Measurements from ENCODE around the gene HLCS. TPM values are rescaled to one million over a fixed set of nuclear protein-coding genes. Genes with fewer than 3 reads are reported as not detected.

Gene HLCS
- total and polyA plus RNA-seq, 7 donors: 3.0 to 26.0 (median 12.5) TPM

- H3K4me3 ChIP-seq: no peak overlapping the region
- WGBS, 2 donors: 70 to 79% methylated on average over 6 of the region's 6 CpGs
- peaks cover 0 to 22% (median 9%) of the 10 kb centered on the region in 4 donors for H3K4me1 ChIP-seq
- no peak for DNase-seq
- intact Hi-C loops (cut with DNase I): no loop called here
- H3K36me3 ChIP-seq: no peaks in the 10 kb centered on the region
- no peaks in the 10 kb centered on the region for H3K9me3 ChIP-seq
- no peak overlapping the region for H3K27ac ChIP-seq
- no peaks in the 10 kb centered on the region for H3K27me3 ChIP-seq
- TF ChIP-seq POLR2A (IDR thresholded peaks at IDR 0.05) (no peak), POLR2AphosphoS5 (IDR thresholded peaks at IDR 0.05) (no peak), EP300 (IDR thresholded peaks at IDR 0.05) (no peak)
- TF ChIP-seq, protein P1, sequence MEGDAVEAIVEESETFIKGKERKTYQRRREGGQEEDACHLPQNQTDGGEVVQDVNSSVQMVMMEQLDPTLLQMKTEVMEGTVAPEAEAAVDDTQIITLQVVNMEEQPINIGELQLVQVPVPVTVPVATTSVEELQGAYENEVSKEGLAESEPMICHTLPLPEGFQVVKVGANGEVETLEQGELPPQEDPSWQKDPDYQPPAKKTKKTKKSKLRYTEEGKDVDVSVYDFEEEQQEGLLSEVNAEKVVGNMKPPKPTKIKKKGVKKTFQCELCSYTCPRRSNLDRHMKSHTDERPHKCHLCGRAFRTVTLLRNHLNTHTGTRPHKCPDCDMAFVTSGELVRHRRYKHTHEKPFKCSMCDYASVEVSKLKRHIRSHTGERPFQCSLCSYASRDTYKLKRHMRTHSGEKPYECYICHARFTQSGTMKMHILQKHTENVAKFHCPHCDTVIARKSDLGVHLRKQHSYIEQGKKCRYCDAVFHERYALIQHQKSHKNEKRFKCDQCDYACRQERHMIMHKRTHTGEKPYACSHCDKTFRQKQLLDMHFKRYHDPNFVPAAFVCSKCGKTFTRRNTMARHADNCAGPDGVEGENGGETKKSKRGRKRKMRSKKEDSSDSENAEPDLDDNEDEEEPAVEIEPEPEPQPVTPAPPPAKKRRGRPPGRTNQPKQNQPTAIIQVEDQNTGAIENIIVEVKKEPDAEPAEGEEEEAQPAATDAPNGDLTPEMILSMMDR (IDR thresholded peaks at IDR 0.05): no peak
These were observed 127.3 kb downstream of the HLCS start for GRCh38 chr21:36839123-36839522.

DNA sequence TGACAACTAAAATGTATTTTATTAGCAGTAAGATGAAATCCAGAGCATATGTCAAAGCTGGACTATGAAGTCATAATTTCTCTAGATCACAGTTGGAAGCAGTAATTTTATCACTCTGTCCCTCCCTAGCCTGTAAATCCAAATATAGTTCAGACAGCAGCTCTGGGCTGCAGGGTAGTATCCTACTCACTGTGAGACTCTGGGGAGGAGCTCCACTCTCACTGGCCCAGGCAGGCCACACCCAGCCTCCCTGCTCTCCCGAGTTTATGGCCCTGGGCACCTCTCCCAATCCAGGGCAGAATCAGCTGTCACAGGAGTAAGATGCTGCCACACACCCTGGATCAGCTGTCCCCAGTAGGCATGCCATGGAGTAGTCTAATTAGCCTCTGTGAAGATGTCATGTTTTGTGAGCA lies 131.1 kb downstream of the HLCS start:
- Histone ChIP-seq H3K27ac (no peak overlapping the region), H3K9me3 (no peaks in the 10 kb centered on the region), H3K36me3 (no peaks in the 10 kb centered on the region), H3K27me3 (no peaks in the 10 kb centered on the region), H3K4me1 (peaks cover 0 to 22% (median 9%) of the 10 kb centered on the region in 4 donors), H3K4me3 (no peak overlapping the region)
- intact Hi-C loops (cut with DNase I): no loop called here
- TF ChIP-seq POLR2A (IDR thresholded peaks at IDR 0.05): no peak
- TF ChIP-seq POLR2AphosphoS5 (IDR thresholded peaks at IDR 0.05): peak in 2 of 4 donors; percentile 43 to 52
- WGBS, 2 donors: 7 to 42% methylated on average over 1 of the region's 1 CpG
- DNase-seq: no peak

- no peak overlapping the region for H3K27ac ChIP-seq
- H3K4me3 ChIP-seq: no peak overlapping the region
- H3K9me3 ChIP-seq: no peaks in the 10 kb centered on the region
- no peaks in the 10 kb centered on the region for H3K27me3 ChIP-seq
- intact Hi-C loops (cut with DNase I): no loop called here
- DNase-seq: no peak
- TF ChIP-seq POLR2AphosphoS5 (IDR thresholded peaks at IDR 0.05) (no peak), POLR2A (IDR thresholded peaks at IDR 0.05) (no peak), EP300 (IDR thresholded peaks at IDR 0.05) (no peak)
- H3K4me1 ChIP-seq: peaks cover 0 to 14% (median 9%) of the 10 kb centered on the region in 4 donors
- 97 to 98% methylated on average over 4 of the region's 4 CpGs for WGBS, 2 donors
- no peaks in the 10 kb centered on the region for H3K36me3 ChIP-seq
These were observed 132.3 kb downstream of the HLCS start for GRCh38 chr21:36834192-36834591.

GRCh38 chr21:36830100-36830499 lies 136.4 kb downstream of the HLCS start:
- no peak overlapping the region for H3K27ac ChIP-seq
- no peak for DNase-seq
- TF ChIP-seq EP300 (IDR thresholded peaks at IDR 0.05) (no peak), POLR2AphosphoS5 (IDR thresholded peaks at IDR 0.05) (no peak)
- TF ChIP-seq, protein P1 (IDR thresholded peaks at IDR 0.05): no peak
- peaks cover 0 to under 1% (median 0%) of the 10 kb centered on the region in 4 donors for H3K36me3 ChIP-seq
- no peaks in the 10 kb centered on the region for H3K27me3 ChIP-seq
- WGBS, 2 donors: 95 to 96% methylated on average over 8 of the region's 8 CpGs
- H3K4me1 ChIP-seq: peaks cover 0 to 6% (median 2%) of the 10 kb centered on the region in 4 donors
- intact Hi-C loops (cut with DNase I): no loop called here
- no peak overlapping the region for H3K4me3 ChIP-seq
- H3K9me3 ChIP-seq: no peaks in the 10 kb centered on the region

DNA sequence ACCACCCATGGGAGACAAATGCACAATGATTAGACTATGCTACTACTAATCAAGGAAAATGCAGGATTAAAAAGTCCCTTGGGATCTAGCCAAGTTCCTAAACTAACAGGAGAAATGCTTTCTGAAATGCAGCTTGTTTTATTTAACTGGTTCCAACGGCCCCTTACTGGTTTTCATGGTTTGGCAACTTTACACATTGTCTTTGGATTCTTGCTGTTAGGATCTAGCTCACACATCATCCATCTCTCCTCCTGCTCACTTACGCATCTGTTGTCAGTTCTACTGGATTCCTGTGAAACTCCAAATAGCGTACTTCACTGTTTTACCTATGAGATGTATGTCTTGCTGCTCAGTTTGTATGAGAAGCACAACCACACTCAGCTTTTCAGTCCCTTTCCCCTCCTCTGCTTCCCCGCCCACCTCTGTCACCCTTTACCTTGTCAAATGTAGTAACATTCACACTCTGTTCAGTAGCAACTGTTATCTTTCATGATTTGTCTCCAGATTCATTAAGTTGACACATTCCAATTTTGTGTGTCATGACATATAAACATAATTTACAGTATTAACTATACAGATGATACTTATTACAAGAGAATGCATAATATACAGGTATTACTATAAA lies 137.5 kb downstream of the HLCS start:
- Histone ChIP-seq H3K9me3 (no peaks in the 10 kb centered on the region), H3K4me3 (no peak overlapping the region), H3K36me3 (peaks cover 0 to 4% (median 0%) of the 10 kb centered on the region in 4 donors), H3K27me3 (no peaks in the 10 kb centered on the region), H3K4me1 (no peaks in the 10 kb centered on the region), H3K27ac (no peak overlapping the region)
- intact Hi-C loops (cut with DNase I): no loop called here
- WGBS, 2 donors: 75 to 86% methylated on average over 4 of the region's 4 CpGs
- TF ChIP-seq POLR2A (IDR thresholded peaks at IDR 0.05) (no peak), POLR2AphosphoS5 (IDR thresholded peaks at IDR 0.05) (no peak), EP300 (IDR thresholded peaks at IDR 0.05) (no peak)
- TF ChIP-seq, protein P1 (IDR thresholded peaks at IDR 0.05): no peak
- DNase-seq: no peak

DNA sequence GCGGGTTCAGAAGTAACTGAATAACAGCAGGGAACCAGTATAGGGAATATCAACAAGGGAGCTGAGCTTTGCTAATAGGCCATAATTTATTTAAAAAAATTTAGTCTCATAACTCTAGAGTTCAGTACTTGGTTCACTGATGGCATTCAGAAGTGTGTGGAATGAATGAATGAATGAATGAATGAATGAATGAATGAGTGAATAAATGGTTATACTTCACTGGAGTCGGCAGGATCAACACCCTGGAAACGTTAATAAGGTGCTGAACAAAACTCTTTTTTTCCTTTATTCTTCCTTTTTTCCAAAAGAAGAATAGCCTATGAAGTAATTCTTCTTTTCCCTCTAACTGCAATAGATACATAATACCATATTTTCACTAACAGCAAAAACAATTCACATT lies 138.3 kb downstream of the HLCS start:
- H3K36me3 ChIP-seq: peaks cover 0 to 4% (median 0%) of the 10 kb centered on the region in 4 donors
- TF ChIP-seq, protein P1 (IDR thresholded peaks at IDR 0.05): no peak
- TF ChIP-seq POLR2A (IDR thresholded peaks at IDR 0.05) (no peak), EP300 (IDR thresholded peaks at IDR 0.05) (no peak), POLR2AphosphoS5 (IDR thresholded peaks at IDR 0.05) (no peak)
- 88 to 94% methylated on average over 3 of the region's 3 CpGs for WGBS, 2 donors
- no peak overlapping the region for H3K27ac ChIP-seq
- no peaks in the 10 kb centered on the region for H3K4me1 ChIP-seq
- H3K9me3 ChIP-seq: no peaks in the 10 kb centered on the region
- intact Hi-C loops (cut with DNase I): no loop called here
- no peak overlapping the region for H3K4me3 ChIP-seq
- no peak for DNase-seq
- H3K27me3 ChIP-seq: no peaks in the 10 kb centered on the region

Data from sigmoid colon (tissue), 7 donors.